CD4-positive, alpha-beta T cell (primary cell): ENCODE results near the gene TULP4. TPM values are rescaled to one million over a fixed set of nuclear protein-coding genes. Genes with fewer than 3 reads are reported as not detected.

Experiments used
- ATAC-seq: fragments of 200-7000 bp; cut with Tn5 transposase; one replicate; pipeline ENCODE4 v1.10.0; 2022; ENCODE audit warnings: mild to moderate bottlenecking; ENCODE audit not compliant: poor library complexity
- CTCF ChIA-PET: fragments of 350-600 bp; sonication (Branson Sonifier 250); formaldehyde crosslinking; loops from one replicate; lab custom pipeline; 2021; ENCODE audit warnings: antibody characterized with exemption, inconsistent platforms; lab: Charles Lee
- POLR2A ChIA-PET: fragments of 350-600 bp; sonication (Branson Sonifier 250); formaldehyde crosslinking; loops from one replicate; lab custom pipeline; 2021; ENCODE audit warnings: antibody characterized with exemption, inconsistent platforms; lab: Charles Lee
- DNase-seq, 14 experiments: peaks; one replicate each; pipeline ENCODE4 v3.0.0-alpha.2; 2013 to 2020; ENCODE audit warnings: mixed read lengths in 2 of 14
- H3K27ac ChIP-seq, 2 donors: one replicate each; pipeline versions ENCODE4 v1.5.1 to v1.7.0; 2013; ENCODE audit warnings: low read length in 2 of 2, low read depth in 1 of 2, mild to moderate bottlenecking in 1 of 2
- H3K27me3 ChIP-seq, 2 experiments: 1 replicate in 1 of 2; 2 replicates in 1 of 2; pipeline versions ENCODE4 v1.6.1 to v1.7.0; 2013; ENCODE audit warnings: low read length in 2 of 2, control low read depth in 1 of 2, mild to moderate bottlenecking in 1 of 2, moderate library complexity in 1 of 2; ENCODE audit not compliant: insufficient read depth in 2 of 2, control insufficient read depth in 1 of 2
- H3K36me3 ChIP-seq: one replicate; pipeline ENCODE4 v1.6.1; 2013; ENCODE audit warnings: low read length, control low read depth; ENCODE audit not compliant: insufficient read depth
- H3K4me1 ChIP-seq: one replicate; pipeline ENCODE4 v1.6.1; 2013; ENCODE audit warnings: low read length, control low read depth; ENCODE audit not compliant: insufficient read depth
- H3K4me3 ChIP-seq: one replicate; pipeline ENCODE4 v1.5.1; 2013; ENCODE audit warnings: mild to moderate bottlenecking, low read length, moderate library complexity
- H3K9me3 ChIP-seq, 2 experiments: 1 replicate in 1 of 2; 2 replicates in 1 of 2; pipeline versions ENCODE4 v1.6.1 to v1.7.0; 2013; ENCODE audit warnings: low read length in 2 of 2, mild to moderate bottlenecking in 2 of 2, control low read depth in 1 of 2, moderate library complexity in 1 of 2; ENCODE audit not compliant: control insufficient read depth in 1 of 2, insufficient read depth in 1 of 2
- H3K27ac Mint-ChIP-seq: one replicate; pipeline ENCODE4 v1.8.0; 2020; ENCODE audit warnings: mixed read lengths
- H3K27me3 Mint-ChIP-seq: one replicate; pipeline ENCODE4 v1.8.0; 2021; ENCODE audit warnings: mixed read lengths
- H3K36me3 Mint-ChIP-seq: one replicate; pipeline ENCODE4 v1.8.0; 2021; ENCODE audit warnings: low read depth, mixed read lengths
- H3K4me1 Mint-ChIP-seq: one replicate; pipeline ENCODE4 v1.8.0; 2021; ENCODE audit warnings: low read depth, mixed read lengths
- H3K4me3 Mint-ChIP-seq: one replicate; pipeline ENCODE4 v1.8.0; 2020; ENCODE audit warnings: mild to moderate bottlenecking, mixed read lengths
- H3K9me3 Mint-ChIP-seq: one replicate; pipeline ENCODE4 v1.8.0; 2020; ENCODE audit warnings: mixed read lengths
- intact Hi-C, 2 experiments: fragments of 100-400 bp; cut with DNase I in 1 of 2; cut with micrococcal nuclease in 1 of 2; formaldehyde crosslinking; loops; one replicate each; pipeline versions ENCODE4 v1.15.1 to v1.9.0; 2023 to 2025; cut with DNase I, micrococcal nuclease
- total RNA-seq, 174 experiments: library from RNA in 2 of 174; stranded (reverse) in 2 of 174; gene quantifications; one replicate each; pipeline ENCODE4 v1.2.3 and lab custom pipeline; 2021 to 2026
- TF ChIP-seq, protein P1 (sequence below): fragments of 200-600 bp; IDR thresholded peaks from one replicate; pipeline ENCODE4 v1.8.0; 2022; ENCODE audit warnings: antibody characterized with exemption, mild to moderate bottlenecking

The TULP4 gene
- total RNA-seq, 2 experiments from 2014 or later, result 66.1 to 68.2 TPM

DNA sequence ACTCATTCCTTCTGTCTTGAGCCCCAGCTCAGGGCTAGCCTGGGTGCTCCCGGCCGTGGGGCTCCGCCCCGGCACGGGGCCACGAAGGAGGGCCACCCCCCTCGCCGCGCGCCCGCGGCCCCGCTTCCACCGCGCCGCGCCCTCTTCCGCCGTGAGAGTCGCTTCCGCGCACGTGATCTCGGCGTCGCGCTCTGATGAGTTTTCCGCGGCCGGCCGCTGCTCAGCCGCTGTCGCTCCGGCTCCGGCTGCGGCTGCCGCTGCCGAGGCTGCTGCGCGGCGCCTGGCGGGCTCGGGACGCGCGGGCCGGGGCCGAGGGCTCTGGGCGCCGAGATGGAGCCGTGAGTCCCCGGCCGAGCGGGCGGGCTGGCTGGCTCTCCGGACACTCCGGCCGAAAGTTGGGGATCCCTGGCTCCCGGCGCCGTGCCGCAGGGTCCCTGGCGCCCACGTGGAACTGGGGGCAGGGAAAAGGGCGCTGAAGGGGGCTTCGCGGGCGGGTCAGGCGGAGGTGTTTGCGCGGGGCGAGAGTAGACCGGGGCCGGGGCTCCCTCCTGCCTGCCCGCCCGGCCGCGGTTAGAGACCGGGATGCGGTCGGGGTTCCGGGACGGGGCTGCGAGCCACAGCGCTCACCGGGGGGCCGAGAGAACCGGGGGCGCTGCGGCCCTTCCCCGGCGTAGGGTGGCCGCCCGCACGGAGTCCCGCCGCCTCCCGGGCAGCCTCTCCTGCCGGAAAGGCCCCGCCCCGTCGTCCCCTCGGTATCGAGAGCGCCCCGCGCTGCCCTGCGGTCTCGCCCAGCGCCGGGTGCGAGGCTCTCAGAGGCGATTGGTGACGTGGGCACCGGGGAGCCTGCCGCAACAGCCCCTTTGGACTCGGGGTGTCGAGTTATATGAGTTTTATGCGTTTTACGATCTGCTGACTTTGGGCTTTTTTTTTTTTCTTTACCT, 247.9 kb downstream of the TULP4 start, which contains the start of gene TMEM181:
Gene TMEM181 (plus strand): TSS at position 197 of the 941 bp plus-strand sequence. CDS start 134 bp downstream, at position 331.
- Mint-ChIP-seq H3K4me1 (peaks cover 48% of the 10 kb centered on the region), H3K4me3 (peak within 1 kb of the TSS; percentile 96), H3K27ac (peak within 1 kb of the TSS; percentile 87), H3K27me3 (no peaks in the 10 kb centered on the region), H3K9me3 (no peaks in the 10 kb centered on the region), H3K36me3 (peaks cover 6% of the 10 kb centered on the region)
- peak within 1 kb of the TSS; percentile 79 for H3K4me3 ChIP-seq
- ChIA-PET CTCF (no interaction called here), POLR2A (interaction anchor here (0.9 to 2.6 kb wide), 4 partner anchors 8 to 327 kb away, joined by 3 to 18 read pairs (median 6); no protein-coding TSS in a partner anchor)
- H3K36me3 ChIP-seq, result no peaks in the 10 kb centered on the region
- peaks cover 52% of the 10 kb centered on the region for H3K4me1 ChIP-seq
- H3K27ac ChIP-seq, result peak within 1 kb of the TSS; percentile 59 to 78
- no peaks in the 10 kb centered on the region for H3K9me3 ChIP-seq
- intact Hi-C loops, result loop anchor here (2.0 to 10.0 kb wide), 4 partner anchors 72 to 578 kb away; partner anchors contain the start of genes SYNJ2 (in 1 of the 2) and SYTL3 (in 1 of the 2)
- TF ChIP-seq, protein P1, sequence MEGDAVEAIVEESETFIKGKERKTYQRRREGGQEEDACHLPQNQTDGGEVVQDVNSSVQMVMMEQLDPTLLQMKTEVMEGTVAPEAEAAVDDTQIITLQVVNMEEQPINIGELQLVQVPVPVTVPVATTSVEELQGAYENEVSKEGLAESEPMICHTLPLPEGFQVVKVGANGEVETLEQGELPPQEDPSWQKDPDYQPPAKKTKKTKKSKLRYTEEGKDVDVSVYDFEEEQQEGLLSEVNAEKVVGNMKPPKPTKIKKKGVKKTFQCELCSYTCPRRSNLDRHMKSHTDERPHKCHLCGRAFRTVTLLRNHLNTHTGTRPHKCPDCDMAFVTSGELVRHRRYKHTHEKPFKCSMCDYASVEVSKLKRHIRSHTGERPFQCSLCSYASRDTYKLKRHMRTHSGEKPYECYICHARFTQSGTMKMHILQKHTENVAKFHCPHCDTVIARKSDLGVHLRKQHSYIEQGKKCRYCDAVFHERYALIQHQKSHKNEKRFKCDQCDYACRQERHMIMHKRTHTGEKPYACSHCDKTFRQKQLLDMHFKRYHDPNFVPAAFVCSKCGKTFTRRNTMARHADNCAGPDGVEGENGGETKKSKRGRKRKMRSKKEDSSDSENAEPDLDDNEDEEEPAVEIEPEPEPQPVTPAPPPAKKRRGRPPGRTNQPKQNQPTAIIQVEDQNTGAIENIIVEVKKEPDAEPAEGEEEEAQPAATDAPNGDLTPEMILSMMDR, result no peak
- ATAC-seq, result peak; percentile 91
- DNase-seq, result peak; percentile 76 to 96 (median 86)
- no peaks in the 10 kb centered on the region for H3K27me3 ChIP-seq

DNA sequence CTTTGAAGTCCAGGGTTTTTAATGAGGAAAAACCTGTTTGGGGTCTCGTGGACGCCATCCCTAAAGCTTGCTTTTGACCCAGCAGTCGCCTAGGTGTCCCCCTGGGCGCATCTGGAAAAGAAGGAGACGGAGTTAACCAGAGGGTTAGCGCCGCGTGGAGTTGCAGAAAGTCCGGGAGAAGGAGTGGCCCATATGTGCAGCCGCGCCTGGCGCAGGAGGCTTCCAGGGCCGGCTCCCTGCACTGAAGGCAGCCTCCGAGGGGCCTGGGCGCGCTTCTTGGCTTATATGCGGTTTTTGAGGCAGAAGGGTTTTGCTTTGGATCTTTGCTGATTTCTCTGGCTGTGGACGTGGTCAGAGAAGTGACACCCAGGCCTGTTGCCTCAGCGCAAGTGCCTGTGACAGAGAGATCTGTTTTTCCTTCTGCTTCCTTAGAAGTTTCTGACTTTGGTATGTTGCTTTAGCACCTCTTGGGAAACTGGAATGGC, 248.6 kb downstream of the TULP4 start:
- Histone ChIP-seq H3K36me3 (no peaks in the 10 kb centered on the region), H3K9me3 (no peaks in the 10 kb centered on the region), H3K27me3 (no peaks in the 10 kb centered on the region), H3K4me1 (peaks cover 59% of the 10 kb centered on the region), H3K4me3 (peak overlapping the region; percentile 79), H3K27ac (peak overlapping the region in 1 of 2 donors; percentile 48)
- peak in 2 of 14 experiments; percentile 17 to 22 for DNase-seq
- no peaks in the 10 kb centered on the region for H3K27me3 Mint-ChIP-seq
- CTCF ChIA-PET, result no interaction called here
- peak overlapping the region; percentile 87 for H3K27ac Mint-ChIP-seq
- intact Hi-C loops, result loop anchor here (2.0 to 10.0 kb wide), 4 partner anchors 71 to 579 kb away; partner anchors contain the start of genes SYNJ2 (in 1 of the 2) and SYTL3 (in 1 of the 2)
- peaks cover 55% of the 10 kb centered on the region for H3K4me1 Mint-ChIP-seq
- TF ChIP-seq, protein P1, result no peak
- POLR2A ChIA-PET, result no interaction called here
- ATAC-seq, result no peak
- H3K36me3 Mint-ChIP-seq, result peaks cover 6% of the 10 kb centered on the region
- no peaks in the 10 kb centered on the region for H3K9me3 Mint-ChIP-seq
- H3K4me3 Mint-ChIP-seq, result peak overlapping the region; percentile 96

Other genes with a start within 250 kb of the TULP4 start
- 1 to 10 TPM; 1.4 to 2.5 TPM for gene SERAC1, start 144.2 kb upstream of the TULP4 start, total RNA-seq
- gene GTF2H5, start 144.1 kb upstream of the TULP4 start, total RNA-seq, result 1 to 10 TPM; 3.2 TPM
- 10 to 100 TPM; 10.2 to 10.9 TPM for gene TMEM181, start 247.6 kb downstream of the TULP4 start, total RNA-seq